Spleen (tissue), 11 donors: ENCODE data around the gene ITPK1. TPM values are rescaled to one million over a fixed set of nuclear protein-coding genes. Genes with fewer than 3 reads are reported as not detected.

Source experiments
- DNase-seq: peaks from one replicate; pipeline ENCODE4 v3.0.0-alpha.2; 2020
- H3K27ac ChIP-seq, 8 donors: fragments of 200-600 bp; sonication (generic) in 7 of 8; 1 replicate in 4 of 8; 2 replicates in 4 of 8; pipeline versions ENCODE4 v1.5.0 to v1.8.0; 2016 to 2021; ENCODE audit warnings: inconsistent platforms in 4 of 8, mild to moderate bottlenecking in 4 of 8, moderate library complexity in 1 of 8
- H3K27me3 ChIP-seq, 7 donors: fragments of 200-600 bp; sonication (generic) in 6 of 7; replicated peaks in 1 of 7; 1 replicate in 4 of 7; 2 replicates in 3 of 7; pipeline versions ENCODE4 v1.5.0 to v1.8.0; 2016 to 2021; ENCODE audit warnings: inconsistent platforms in 3 of 7, mild to moderate bottlenecking in 1 of 7
- H3K36me3 ChIP-seq, 6 donors: fragments of 200-600 bp; sonication (generic) in 5 of 6; 1 replicate in 4 of 6; 2 replicates in 2 of 6; pipeline versions ENCODE4 v1.5.0 to v1.8.0; 2016 to 2021; ENCODE audit warnings: inconsistent platforms in 2 of 6
- H3K4me1 ChIP-seq, 6 donors: fragments of 200-600 bp; sonication (generic) in 5 of 6; 1 replicate in 3 of 6; 2 replicates in 3 of 6; pipeline versions ENCODE4 v1.5.0 to v1.8.0; 2016 to 2021; ENCODE audit warnings: inconsistent platforms in 3 of 6
- H3K4me3 ChIP-seq, 8 donors: fragments of 200-600 bp; sonication (generic) in 7 of 8; 1 replicate in 4 of 8; 2 replicates in 4 of 8; pipeline versions ENCODE4 v1.5.0 to v1.8.0; 2016 to 2021; ENCODE audit warnings: inconsistent platforms in 4 of 8, mild to moderate bottlenecking in 4 of 8, moderate library complexity in 2 of 8
- H3K9me3 ChIP-seq, 8 donors: fragments of 200-600 bp; sonication (generic) in 7 of 8; 1 replicate in 4 of 8; 2 replicates in 4 of 8; pipeline versions ENCODE4 v1.5.0 to v1.8.0; 2016 to 2021; ENCODE audit warnings: inconsistent platforms in 4 of 8
- POLR2A ChIP-seq, 3 donors: fragments of 450-650 bp; IDR thresholded peaks; one replicate each; pipeline ENCODE4 v1.5.1; 2017; ENCODE audit warnings: antibody characterized with exemption in 3 of 3, mild to moderate bottlenecking in 1 of 3
- POLR2AphosphoS5 ChIP-seq, 3 donors: sonication (generic); formaldehyde crosslinking; IDR thresholded peaks; one replicate each; pipeline ENCODE4 v1.5.1; 2017; ENCODE audit warnings: antibody characterized with exemption in 3 of 3
- WGBS, 5 donors: extraction: QIAGEN DNeasy Blood & Tissue Kit in 3 of 5; methylation state at CpG; one replicate each; pipeline versions ENCODE4 v1.1.5 to v1.1.7; 2013 to 2018; 5-methylcytosine and 5-hydroxymethylcytosine counted together
- intact Hi-C: fragments of 100-400 bp; cut with DNase I; formaldehyde crosslinking; loops from one replicate; pipeline ENCODE4 v1.15.0; 2023; ENCODE audit warnings: low total_unique reads
- polyA plus RNA-seq, 3 donors: library from polyadenylated mRNA; stranded (reverse); fragments of 200-250 nt; gene quantifications; one replicate each; pipeline ENCODE4 v1.2.1, GENCODE V29; 2013
- total RNA-seq, 7 donors: library from RNA; depleted of rRNA in 3 of 7; stranded (reverse); fragments of >200 nt in 3 of 7; fragmentation: NEBNext Ultra II Directional in 4 of 7; extraction: Animal tissue kit (Norgen Biotek cat#: 25700) in 4 of 7; gene quantifications; one replicate each; pipeline versions ENCODE4 v1.1.0 to v1.2.1, GENCODE V29; 2016 to 2021
- TF ChIP-seq, protein P1 (sequence below), 11 experiments: fragments of 200-600 bp in 7 of 11; fragments of 450-650 bp in 4 of 11; sonication (generic) in 4 of 11; IDR thresholded peaks in 8 of 11; conservative IDR thresholded peaks in 3 of 11; 1 replicate in 7 of 11; 2 replicates in 4 of 11; pipeline versions ENCODE4 v1.4.0 to v1.8.0; 2016 to 2021; ENCODE audit warnings: antibody characterized with exemption in 11 of 11, inconsistent platforms in 4 of 11, mild to moderate bottlenecking in 1 of 11
- donor health status: healthy with polysubstance abuse.
- donor health status: DM: no; HTN: no; CAD: no; lungs with moderate emphysema.
- donor health status: DM: no; HTN: no; CAD: no.
- donor health status: Bipolar disorder and iron deficiency.
- donor health status: healthy.
- donor health status: DM: no; HTN: no; CAD: no.
- donor health status: DM: yes; HTN: yes; CAD: no.

The ITPK1 gene
- total and polyA plus RNA-seq, 10 donors = 22.9 to 123 (median 68.0) TPM

DNA sequence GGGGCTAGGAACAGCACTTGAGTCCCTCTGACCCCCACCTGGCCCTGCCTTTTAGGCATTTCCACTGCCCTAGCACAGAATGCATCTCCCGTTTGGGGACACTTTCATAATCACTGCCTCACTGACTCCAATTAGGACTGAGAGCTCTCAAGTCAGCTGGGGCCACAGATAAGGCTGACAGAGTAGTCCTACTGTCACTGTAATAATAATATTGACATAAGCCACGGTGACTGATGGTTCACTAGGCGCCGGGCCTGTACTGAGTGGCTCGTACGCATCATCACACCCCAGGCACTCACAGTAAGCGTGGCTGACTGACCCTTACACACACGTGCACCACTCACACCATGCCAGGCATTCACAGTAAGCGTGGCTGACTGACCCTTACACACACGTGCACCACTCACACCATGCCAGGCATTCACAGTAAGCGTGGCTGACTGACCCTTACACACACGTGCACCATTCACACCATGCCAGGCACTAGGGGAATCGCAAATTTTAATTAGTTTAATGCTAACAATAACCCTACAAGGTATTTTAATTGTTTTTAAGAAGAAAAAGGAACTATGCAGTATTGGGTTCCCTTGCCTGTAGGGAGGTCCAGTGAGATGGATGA lies 105.1 kb downstream of the ITPK1 start:
- peak overlapping the region in 2 of 8 donors; percentile 68 to 69 for H3K27ac ChIP-seq
- no peaks in the 10 kb centered on the region for H3K9me3 ChIP-seq
- no peak overlapping the region for H3K4me3 ChIP-seq
- no peak for DNase-seq
- peaks cover 0 to 50% (median 7%) of the 10 kb centered on the region in 6 donors for H3K36me3 ChIP-seq
- TF ChIP-seq POLR2A (IDR thresholded peaks at IDR 0.05) (no peak), POLR2AphosphoS5 (IDR thresholded peaks at IDR 0.05) (no peak)
- TF ChIP-seq, protein P1, sequence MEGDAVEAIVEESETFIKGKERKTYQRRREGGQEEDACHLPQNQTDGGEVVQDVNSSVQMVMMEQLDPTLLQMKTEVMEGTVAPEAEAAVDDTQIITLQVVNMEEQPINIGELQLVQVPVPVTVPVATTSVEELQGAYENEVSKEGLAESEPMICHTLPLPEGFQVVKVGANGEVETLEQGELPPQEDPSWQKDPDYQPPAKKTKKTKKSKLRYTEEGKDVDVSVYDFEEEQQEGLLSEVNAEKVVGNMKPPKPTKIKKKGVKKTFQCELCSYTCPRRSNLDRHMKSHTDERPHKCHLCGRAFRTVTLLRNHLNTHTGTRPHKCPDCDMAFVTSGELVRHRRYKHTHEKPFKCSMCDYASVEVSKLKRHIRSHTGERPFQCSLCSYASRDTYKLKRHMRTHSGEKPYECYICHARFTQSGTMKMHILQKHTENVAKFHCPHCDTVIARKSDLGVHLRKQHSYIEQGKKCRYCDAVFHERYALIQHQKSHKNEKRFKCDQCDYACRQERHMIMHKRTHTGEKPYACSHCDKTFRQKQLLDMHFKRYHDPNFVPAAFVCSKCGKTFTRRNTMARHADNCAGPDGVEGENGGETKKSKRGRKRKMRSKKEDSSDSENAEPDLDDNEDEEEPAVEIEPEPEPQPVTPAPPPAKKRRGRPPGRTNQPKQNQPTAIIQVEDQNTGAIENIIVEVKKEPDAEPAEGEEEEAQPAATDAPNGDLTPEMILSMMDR (IDR thresholded peaks at IDR 0.05 in 8 of 11, conservative IDR thresholded peaks at IDR 0.05 in 3 of 11) = no peak
- intact Hi-C loops = no loop called here
- H3K27me3 ChIP-seq = no peaks in the 10 kb centered on the region
- 85 to 93% (median 91%) methylated on average over 13 of the region's 13 CpGs for WGBS, 5 donors
- peaks cover 44 to 100% (median 92%) of the 10 kb centered on the region in 6 donors for H3K4me1 ChIP-seq

DNA sequence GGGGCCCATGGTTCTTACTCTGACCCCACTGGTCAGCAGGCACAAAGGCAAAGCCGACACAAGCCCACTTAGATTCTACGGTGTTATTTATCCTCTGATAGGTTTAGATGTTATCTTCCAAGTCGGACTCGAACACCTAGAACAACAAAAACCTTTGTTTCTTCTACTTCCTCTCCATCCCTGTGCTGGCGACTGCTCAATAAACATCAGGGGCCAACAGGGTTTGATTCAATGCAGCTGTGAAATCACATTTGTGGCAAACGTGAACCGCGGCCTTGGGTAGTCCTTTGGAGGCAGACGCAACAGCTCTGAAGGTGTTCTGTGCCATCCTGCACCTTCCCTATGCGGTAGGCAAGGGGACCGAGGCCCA lies 105.6 kb downstream of the ITPK1 start:
- Histone ChIP-seq H3K27ac (no peak overlapping the region), H3K36me3 (peaks cover 0 to 50% (median 2%) of the 10 kb centered on the region in 6 donors), H3K4me1 (peaks cover 41 to 100% (median 91%) of the 10 kb centered on the region in 6 donors), H3K9me3 (no peaks in the 10 kb centered on the region), H3K27me3 (no peaks in the 10 kb centered on the region), H3K4me3 (no peak overlapping the region)
- 88 to 94% (median 91%) methylated on average over 11 of the region's 11 CpGs for WGBS, 5 donors
- no peak for DNase-seq
- TF ChIP-seq, protein P1 (IDR thresholded peaks at IDR 0.05 in 8 of 11, conservative IDR thresholded peaks at IDR 0.05 in 3 of 11) = no peak
- no peak for TF ChIP-seq POLR2A (IDR thresholded peaks at IDR 0.05)
- TF ChIP-seq POLR2AphosphoS5 (IDR thresholded peaks at IDR 0.05) = no peak
- intact Hi-C loops = no loop called here

DNA sequence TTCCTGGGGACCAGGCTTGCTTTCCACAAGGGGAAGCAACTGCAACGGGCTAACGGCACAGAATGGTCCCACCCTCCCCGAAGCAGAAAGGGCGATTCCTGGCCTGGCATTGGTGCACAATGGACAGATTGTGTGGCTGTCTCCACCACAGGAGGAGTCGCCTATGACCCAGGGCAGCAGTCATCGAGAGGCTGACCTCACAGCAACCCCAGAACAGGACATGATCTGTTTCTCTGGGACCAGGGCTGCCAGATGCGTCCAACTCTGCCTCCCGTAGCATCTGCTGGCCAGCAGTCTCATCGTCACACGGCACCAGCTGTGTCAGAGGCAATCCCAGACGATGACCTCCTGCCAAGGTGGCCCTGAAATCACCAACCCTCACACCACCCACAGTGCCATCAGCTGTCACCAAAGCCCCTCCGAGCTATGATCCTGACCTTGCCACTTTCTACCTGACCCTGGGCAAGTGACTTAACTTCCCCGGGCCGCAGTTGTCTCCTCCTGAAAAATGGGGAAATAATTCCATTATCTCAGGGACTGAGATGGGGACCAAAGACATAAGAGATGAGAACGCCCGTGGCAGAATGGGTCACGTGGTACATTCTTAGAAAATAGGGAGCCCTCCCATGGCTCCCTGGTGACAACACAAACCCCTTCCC lies 106.1 kb downstream of the ITPK1 start:
- Histone ChIP-seq H3K4me3 (no peak overlapping the region), H3K9me3 (no peaks in the 10 kb centered on the region), H3K27me3 (no peaks in the 10 kb centered on the region), H3K27ac (peak overlapping the region in 2 of 8 donors; percentile 65 to 72), H3K4me1 (peaks cover 39 to 100% (median 88%) of the 10 kb centered on the region in 6 donors), H3K36me3 (peaks cover 0 to 48% (median 0%) of the 10 kb centered on the region in 6 donors)
- WGBS, 5 donors = 75 to 91% (median 79%) methylated on average over 8 to 17 of the region's 17 CpGs
- intact Hi-C loops = no loop called here
- TF ChIP-seq POLR2A (IDR thresholded peaks at IDR 0.05) (no peak), POLR2AphosphoS5 (IDR thresholded peaks at IDR 0.05) (peak; percentile 9 to 28 (median 9))
- TF ChIP-seq, protein P1 (IDR thresholded peaks at IDR 0.05 in 8 of 11, conservative IDR thresholded peaks at IDR 0.05 in 3 of 11) = no peak
- no peak for DNase-seq

DNA sequence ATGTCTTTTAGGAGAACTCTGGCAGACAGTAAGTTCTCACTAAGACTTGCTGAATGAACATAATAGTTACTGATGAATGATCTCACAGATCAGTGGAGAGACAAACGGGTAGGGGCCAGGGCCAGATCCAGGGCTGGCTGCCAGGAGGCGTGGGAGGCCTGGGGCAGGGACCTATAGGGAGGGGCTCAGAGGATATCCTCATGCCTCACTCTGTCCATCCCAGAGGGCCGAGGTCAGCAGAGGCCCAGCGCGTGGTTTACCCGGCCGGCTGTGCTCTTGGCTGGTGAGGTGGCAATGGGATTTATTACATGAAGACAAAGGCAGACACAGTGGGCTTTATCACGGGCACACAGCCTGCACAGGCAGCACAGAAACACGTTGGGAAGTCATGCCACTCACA lies 107.3 kb downstream of the ITPK1 start:
- 56 to 69% (median 61%) methylated on average over 9 of the region's 9 CpGs for WGBS, 5 donors
- DNase-seq = peak; percentile 84
- Histone ChIP-seq H3K4me3 (no peak overlapping the region), H3K27ac (peak overlapping the region in 4 of 8 donors; percentile 33 to 72 (median 54)), H3K9me3 (no peaks in the 10 kb centered on the region), H3K27me3 (no peaks in the 10 kb centered on the region), H3K36me3 (peaks cover 0 to 40% (median 0%) of the 10 kb centered on the region in 6 donors), H3K4me1 (peaks cover 39 to 100% (median 76%) of the 10 kb centered on the region in 6 donors)
- intact Hi-C loops = no loop called here
- TF ChIP-seq POLR2AphosphoS5 (IDR thresholded peaks at IDR 0.05) (peak; percentile 65 to 78 (median 73)), POLR2A (IDR thresholded peaks at IDR 0.05) (no peak)
- TF ChIP-seq, protein P1 (IDR thresholded peaks at IDR 0.05 in 8 of 11, conservative IDR thresholded peaks at IDR 0.05 in 3 of 11) = no peak
